Measurements from ENCODE around the gene KPNA6. TPM values are rescaled to one million over a fixed set of nuclear protein-coding genes. Genes with fewer than 3 reads are reported as not detected.

KPNA6 gene
- total and polyA plus RNA-seq, 2 of the 4 experiments (the other 2 are of a cell fraction) = 27.0 to 50.7 TPM

- no TSS peak for BruUV-seq (replicated peaks)
These were observed 113.1 kb downstream of the KPNA6 start for GRCh38 chr1:32220746-32221580.

More at GRCh38 chr1:32220746-32221580, 113.1 kb downstream of the KPNA6 start:
- Histone ChIP-seq H3K18ac (ENCODE audit: low read depth, low read length) (no peak overlapping the region), H3K4me1 (ENCODE audit: control insufficient read depth, insufficient read depth, low read length) (peaks cover 12% of the 10 kb centered on the region), H3K23ac (ENCODE audit: low read depth, low read length) (peak overlapping the region; percentile 69; the same call in 1 of the 2 replicates), H3K9me1 (ENCODE audit: insufficient read depth, low read length) (peaks cover 13% of the 10 kb centered on the region), H3K9me3 (ENCODE audit: control insufficient read depth, insufficient read depth, low read length) (no peaks in the 10 kb centered on the region), H3K27ac (ENCODE audit: insufficient read depth, low read length) (peak overlapping the region; percentile 39), H2BK5ac (ENCODE audit: low read depth, low read length, poor library complexity, severe bottlenecking) (no peak overlapping the region), H2AFZ (replicated peaks; ENCODE audit: low read length, poor library complexity) (no peak overlapping the region), H3K4me3 (ENCODE audit: insufficient read depth, low read depth, low read length) (peak overlapping the region; percentile 84), H2AK9ac (replicated peaks; ENCODE audit: low read depth, low read length, poor library complexity) (peak overlapping the region; percentile 83), H2AK5ac (ENCODE audit: low read depth, low read length) (peak overlapping the region; percentile 1; the same call in 1 of the 2 replicates), H3K56ac (ENCODE audit: extremely low read depth, insufficient read depth, low read length) (no peak overlapping the region), H3K14ac (replicated peaks; ENCODE audit: low read depth, low read length) (peak overlapping the region; percentile 77; the same call in 1 of the 2 replicates), H4K91ac (ENCODE audit: insufficient read depth, low read depth, low read length) (0 out of 2 replicates have a peak overlapping the region, but pooled peaks have one; percentile 45), H3K27me3 (ENCODE audit: control insufficient read depth, insufficient read depth, low read length) (no peaks in the 10 kb centered on the region), H2BK20ac (ENCODE audit: low read depth, low read length) (no peak overlapping the region), H3K79me1 (ENCODE audit: low read depth in 1 of 2, low read length in 2 of 2) (peaks cover 34 to 56% of the 10 kb centered on the region in 2 experiments), H3K4ac (ENCODE audit: low read depth, low read length) (peak overlapping the region; percentile 89), H2BK15ac (ENCODE audit: low read depth, low read length) (no peak overlapping the region), H4K20me1 (ENCODE audit: insufficient read depth, low read length) (0 out of 2 replicates have a peak, but pooled peaks cover under 1% of the 10 kb centered on the region), H3K9ac (ENCODE audit: low read depth, low read length) (peak overlapping the region; percentile 86), H4K5ac (ENCODE audit: low read depth, low read length) (peak overlapping the region; percentile 50), H3K36me3 (ENCODE audit: control insufficient read depth, insufficient read depth, low read length) (peaks cover 36% of the 10 kb centered on the region), H3K4me2 (ENCODE audit: low read depth, low read length) (peak overlapping the region; percentile 92), H4K8ac (ENCODE audit: low read depth in 2 of 2, low read length in 2 of 2) (peak overlapping the region; percentile 80 to 98; a peak in 3 of 4 replicates), H2BK120ac (ENCODE audit: low read depth, low read length) (no peak overlapping the region)
- ATAC-seq (ENCODE audit: low read depth) = no peak
- in situ Hi-C loops (cut with MboI; ENCODE audit: low sequenced_read_pairs) (no loop called here), dilution Hi-C loops (cut with HindIII; ENCODE audit: low sequenced_read_pairs, unreplicated experiment) (no loop called here), intact Hi-C loops (cut with micrococcal nuclease) (loop anchor here (5.0 kb wide), 1 partner anchor 71 kb away; the partner anchor contains the start of gene HDAC1)
- WGBS, 2 experiments (ENCODE audit: extremely low coverage in 2 of 2, insufficient read length in 1 of 2) = no CpG with 5 or more reads among the region's 4 CpGs
- no peak for TF ChIP-seq RAD21 (IDR thresholded peaks at IDR 0.05; ENCODE audit: low read length)
- TF ChIP-seq BHLHE40 (IDR thresholded peaks at IDR 0.05; ENCODE audit: low read depth, low read length) = no peak
- TF ChIP-seq MAZ (IDR thresholded peaks at IDR 0.05; ENCODE audit: borderline replicate concordance, low read depth, low read length) = no peak
- TF ChIP-seq CHD1 (IDR thresholded peaks at IDR 0.05; ENCODE audit: low read depth, low read length) = no peak
- TF ChIP-seq FOS (IDR thresholded peaks at IDR 0.05; ENCODE audit: low read depth, low read length) = no peak
- TF ChIP-seq MXI1 (IDR thresholded peaks at IDR 0.05; ENCODE audit: borderline replicate concordance, low read depth, low read length) = no peak
- no peak for TF ChIP-seq ELK1 (IDR thresholded peaks at IDR 0.05; ENCODE audit: borderline replicate concordance, low read depth, low read length)
- TF ChIP-seq RFX5 (IDR thresholded peaks at IDR 0.05; ENCODE audit: low read depth, low read length) = no peak
- TF ChIP-seq CTCF (conservative IDR thresholded peaks at IDR 0.05; ENCODE audit: low read depth, low read length) = no peak
- no peak for TF ChIP-seq SMC3 (IDR thresholded peaks at IDR 0.05; ENCODE audit: low read depth, low read length)
- no peak for TF ChIP-seq NFE2L2 (IDR thresholded peaks at IDR 0.05; ENCODE audit: low read depth, low read length)
- TF ChIP-seq RCOR1 (IDR thresholded peaks at IDR 0.05; ENCODE audit: insufficient replicate concordance, low read length) = no peak
- POLR2A ChIA-PET (ENCODE audit: unreplicated experiment) = no interaction called here
- no peak for DNase-seq
- CTCF ChIA-PET = interaction anchor here (1.4 kb wide), 1 partner anchor 20 kb away, joined by 5 read pairs; no protein-coding TSS in a partner anchor

Measured in IMR-90 (cell line).